NCI-H1694 (cell line): ENCODE data around the gene C15orf39.
"Not testable (repeated sequence)": the region's sequence is repeated elsewhere in the genome, so short reads cannot be mapped to it uniquely, and the experiment has no call there.

ENCODE experiments used
- DNase-seq: peaks from one replicate; lab custom pipeline; 2025; lab: John Stamatoyannopoulos, UW

The C15orf39 gene

DNA sequence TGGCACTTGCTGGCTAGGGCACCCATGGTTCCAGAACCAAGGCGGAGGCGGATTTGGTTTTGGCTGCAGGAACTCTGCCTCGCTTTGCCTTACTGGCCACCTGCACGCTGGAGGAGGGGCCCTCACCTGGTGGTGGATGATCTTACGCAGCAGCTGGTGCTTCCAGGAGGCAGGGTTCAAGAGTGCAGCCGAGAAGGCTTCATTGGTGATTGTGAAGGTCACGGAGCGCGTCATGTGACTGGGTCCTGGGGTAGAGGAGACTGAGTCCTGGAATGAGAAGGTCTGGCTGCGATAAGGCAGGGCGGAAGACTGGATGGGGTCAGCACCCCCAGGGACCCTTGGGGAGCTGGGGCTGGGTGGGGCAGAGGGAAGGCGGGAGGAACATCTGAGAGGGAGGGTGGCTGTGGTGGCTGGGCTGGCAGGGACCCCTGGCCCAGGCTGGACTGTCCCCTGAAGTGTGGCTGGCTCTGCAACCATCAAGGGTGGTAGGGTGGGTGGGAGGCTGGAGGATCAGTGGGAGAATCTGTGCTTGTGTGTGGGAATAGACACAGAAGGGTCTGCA, 30.7 kb downstream of the C15orf39 start:
- DNase-seq = no peak

DNA sequence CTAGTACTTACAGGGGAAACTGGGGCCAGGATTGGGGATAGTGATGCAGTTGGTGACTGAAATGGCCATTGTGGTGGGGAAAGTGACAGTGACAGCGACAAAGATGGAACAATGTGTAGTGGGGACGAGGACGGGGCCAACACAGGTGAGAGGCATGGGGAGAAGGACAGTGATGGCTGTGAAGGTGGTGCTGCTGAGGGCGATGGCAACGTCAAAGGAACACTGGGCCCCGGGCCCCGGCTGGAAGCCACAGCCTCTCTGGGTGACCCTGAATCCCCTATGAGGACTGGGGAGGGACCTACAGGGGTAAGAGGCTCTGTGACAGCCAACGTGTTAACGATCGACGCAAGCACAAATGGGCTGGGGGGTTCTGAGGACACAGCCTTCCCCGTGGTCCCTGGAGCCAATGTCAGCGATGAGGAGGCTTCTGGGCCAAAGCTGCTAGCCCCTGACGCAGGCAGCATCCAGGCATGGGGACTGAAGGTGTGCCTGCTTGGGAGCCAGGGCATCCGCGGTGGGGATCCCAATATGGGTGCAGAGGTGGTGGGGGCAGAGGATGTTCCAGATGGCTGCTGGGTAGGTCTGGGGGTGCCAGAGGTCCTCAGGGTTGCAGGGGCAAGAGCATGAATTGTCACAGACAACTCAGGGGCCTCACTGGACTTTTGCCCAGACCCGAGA, 31.3 kb downstream of the C15orf39 start:
- no peak for DNase-seq

DNA sequence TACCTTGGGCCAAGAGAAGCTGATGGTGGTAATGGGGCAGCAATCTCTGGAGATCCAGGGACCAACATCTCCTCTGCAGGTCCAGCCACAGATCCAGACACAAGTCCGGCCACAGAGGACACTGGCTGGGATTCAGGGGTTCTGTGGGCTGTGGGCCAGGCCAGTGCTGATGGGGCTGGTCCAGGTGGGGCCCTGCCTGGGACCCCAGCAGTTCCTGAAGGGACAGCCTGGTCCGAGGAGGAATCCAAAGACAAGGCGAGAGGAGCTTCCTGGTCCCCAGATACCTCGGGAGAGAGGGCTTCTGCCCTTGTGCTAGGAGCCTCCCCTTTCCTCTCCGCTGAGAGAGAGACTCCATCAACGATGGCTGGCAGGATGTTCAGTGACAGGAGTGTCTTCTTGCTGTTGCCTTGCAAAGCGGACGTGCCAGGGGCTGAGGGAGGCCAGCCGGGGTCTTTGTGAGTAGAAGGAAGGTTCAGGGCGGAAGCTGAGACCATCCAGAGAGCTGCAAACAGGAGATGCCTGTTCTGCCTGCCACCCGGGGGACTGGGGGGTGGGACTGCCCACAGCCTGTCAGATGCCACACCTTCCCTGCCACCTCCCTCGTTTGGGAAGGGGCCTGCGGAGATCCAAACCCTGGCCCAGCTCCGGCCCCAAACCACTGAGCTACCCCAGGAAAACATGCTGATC, 32.0 kb downstream of the C15orf39 start:
- no peak for DNase-seq

DNA sequence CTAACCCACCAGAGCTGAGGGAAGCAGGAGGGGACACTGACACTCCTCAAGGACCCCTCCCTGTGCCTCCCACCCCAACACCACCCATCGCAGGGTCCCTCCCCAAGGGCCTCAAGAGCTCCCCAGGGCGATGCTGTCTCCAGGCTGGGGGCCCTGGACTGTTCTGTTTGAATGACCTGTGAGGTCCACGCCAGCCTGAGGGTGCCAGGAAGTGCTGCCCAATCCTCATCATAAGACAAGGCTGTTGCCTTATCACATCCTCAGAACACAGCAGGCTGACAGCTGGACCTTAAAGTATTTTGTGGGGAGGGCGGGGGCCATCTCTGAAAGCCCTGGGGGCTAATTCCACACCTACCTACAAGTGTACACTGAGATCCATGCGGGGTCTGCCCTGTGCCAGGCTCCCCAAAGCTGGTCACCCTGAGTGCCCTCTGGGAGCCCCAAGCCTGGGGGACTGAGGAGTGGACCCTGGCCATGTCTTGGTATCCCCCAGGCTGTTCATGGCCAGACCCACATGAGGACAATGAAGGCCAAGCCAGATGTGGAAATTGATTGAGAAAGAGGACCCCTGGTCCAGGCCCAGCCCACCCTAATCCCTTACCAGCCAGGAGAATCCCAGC, 32.6 kb downstream of the C15orf39 start:
- DNase-seq = no peak

DNA sequence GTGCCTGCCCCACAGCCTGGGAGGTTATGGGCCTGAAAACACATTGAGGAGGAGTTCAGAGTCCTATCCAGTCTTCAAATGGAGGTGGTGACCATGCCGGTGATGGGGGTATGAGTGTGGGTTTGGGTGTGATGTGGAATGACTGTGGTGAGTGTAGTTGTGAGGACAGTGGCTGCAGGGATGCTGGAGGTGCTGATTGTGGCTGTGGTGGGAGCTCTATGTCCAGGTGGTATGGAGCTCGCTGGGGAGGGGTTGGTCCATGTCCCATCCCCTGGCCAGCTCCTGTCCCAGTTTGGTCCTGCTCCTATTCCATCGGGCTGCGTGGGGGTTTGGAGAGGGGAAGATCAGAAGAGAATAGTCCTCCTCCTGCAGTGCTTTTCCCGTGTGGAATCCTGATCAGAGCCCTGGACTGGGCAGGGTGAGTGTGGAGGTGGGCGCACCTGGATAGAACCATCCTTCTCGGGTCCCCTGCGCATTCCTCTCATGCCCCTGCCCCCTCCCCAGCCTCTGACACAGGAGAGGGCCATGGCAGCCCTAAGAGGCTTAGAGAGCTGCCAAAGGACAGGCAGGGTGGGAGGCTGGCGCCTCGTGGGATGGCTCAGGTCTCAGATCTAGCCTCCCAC, 33.5 kb downstream of the C15orf39 start:
- no peak for DNase-seq

DNA sequence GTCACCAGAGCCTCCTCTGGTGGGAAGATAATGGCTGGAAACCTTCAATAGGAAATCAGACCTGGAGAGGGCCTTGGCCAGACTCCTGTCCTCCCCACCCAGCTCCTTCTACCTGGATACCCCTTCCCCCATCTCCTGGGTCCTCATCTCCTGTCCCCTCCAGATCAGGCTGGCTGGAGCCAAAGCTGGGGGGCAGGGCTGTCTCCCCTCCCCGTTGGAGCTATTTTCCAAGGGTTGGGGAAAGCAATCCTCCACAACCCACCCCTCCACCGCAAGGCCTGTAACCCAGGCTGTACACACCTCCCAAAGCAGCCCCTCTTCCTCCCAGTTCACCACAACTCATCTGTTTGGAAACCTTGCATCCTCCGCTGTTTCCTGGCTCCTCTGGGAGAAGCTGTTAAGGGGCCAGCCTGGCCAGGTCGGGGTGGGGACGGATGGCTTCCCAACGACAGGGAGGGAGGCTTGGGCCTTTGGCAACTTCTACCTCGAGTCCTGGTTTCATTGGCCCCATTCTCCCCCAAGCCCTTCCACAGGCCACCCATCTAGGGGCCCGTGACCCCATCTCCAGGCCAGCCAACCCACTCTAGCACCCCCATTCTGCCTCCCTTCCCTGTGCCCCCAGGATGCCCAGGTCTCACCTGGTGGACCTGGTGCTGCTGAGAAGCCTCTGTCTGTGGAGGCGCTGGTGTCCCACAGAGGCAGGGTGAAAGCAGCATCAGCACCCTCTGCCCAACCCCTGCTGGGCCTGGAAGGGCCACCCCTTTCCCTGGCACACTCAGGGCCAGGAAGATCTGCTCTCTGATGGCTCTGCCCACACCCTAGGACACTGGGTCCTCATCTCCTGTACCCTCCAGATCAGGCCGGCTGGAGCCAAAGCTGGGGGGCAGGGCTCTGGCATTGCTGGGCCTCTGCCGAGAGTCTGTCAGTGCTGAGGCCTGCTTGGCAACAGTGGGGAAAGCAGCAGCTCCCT, 34.4 kb downstream of the C15orf39 start:
- DNase-seq = no peak

DNA sequence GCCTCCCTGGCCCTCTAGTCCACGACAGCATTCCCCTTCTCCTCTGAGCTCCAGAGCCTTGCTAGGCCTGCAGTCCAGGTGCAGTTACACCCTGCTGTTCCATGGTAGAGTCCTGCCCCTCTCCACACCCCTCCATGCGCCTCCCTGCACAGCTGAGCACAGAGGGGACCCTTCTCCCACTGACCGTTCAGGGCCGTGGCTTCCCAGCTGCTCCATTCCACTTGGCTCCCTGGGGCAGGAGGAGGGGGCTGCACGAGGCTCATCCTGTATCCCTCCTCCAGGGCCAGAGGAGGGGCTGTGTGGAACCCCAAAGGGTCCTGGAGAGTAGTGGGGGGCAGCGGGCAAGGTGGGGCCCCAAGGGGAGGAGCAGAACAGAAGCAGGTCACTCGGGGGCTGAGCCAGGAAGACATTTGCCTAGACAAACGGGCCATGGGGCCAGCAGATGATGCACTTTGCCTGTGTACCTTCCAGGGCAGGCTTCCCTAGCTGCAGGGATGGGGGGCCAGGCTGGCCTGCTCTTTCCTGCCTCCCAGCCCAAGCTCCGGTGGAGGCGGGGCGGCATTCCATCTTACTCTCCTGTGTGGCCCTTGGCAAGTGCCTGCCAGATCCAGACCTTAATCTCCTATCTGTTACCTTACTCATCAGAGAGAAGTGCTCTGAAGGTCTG, 35.8 kb downstream of the C15orf39 start:
- DNase-seq = no peak

DNA sequence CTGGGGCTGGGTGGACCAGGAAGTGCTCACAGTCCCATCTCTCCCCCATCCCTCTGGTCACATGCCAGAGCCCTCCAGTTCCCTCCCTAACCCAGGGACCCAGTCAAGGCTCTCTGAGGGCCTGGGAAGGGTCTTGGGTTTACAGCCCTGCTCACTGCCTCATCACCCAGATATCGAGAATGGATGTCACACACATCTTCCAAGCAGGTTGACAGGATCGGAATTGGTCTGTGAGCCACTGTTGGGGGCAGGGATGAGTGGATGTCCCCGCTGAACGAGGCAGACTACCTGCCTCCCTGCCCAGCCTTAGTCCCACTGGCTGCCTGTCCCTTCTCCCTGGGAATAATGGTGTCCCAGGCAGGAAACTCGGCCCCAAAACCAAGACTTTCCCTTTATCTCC, 36.5 kb downstream of the C15orf39 start:
- no peak for DNase-seq

DNA sequence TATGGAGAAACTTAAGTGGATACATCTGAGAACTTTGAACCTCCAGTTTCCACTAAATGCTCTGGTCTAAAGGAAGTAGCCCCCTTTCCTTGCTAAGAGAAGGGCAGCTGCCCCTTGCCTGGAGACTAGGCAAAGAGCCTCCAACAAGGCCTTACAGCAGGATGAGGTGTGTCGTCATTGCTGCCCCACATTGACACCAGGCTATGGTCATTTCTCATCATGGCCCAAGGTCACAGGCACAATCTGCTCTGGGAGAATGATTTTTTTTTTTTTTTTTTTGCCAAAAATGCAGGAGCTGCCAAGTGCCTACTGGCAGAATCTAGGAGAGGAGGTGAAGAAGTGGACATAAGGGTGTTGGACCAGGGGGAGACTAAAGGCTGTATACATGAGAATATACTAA, 44.1 kb downstream of the C15orf39 start:
- not testable (repeated sequence) for DNase-seq

DNA sequence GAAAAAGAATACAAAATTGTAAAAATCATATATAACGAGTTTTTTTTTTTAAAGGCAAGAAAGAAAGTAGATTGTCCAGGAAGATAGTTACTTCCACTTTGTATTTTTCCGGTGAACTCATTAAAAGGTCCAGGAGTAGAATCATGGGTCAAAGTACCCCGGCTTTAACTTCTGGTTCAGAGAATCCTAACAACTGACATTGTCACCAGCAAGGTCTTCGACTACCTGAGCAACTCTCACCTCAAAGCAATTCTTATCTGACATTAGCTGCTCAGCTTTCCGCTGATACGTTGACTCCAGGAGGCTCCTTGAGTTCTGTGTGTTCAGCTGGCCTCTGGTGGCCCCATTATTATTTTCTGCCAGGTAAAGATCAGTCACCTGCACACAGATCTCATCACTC, 47.3 kb downstream of the C15orf39 start:
- DNase-seq = not testable (repeated sequence)

DNA sequence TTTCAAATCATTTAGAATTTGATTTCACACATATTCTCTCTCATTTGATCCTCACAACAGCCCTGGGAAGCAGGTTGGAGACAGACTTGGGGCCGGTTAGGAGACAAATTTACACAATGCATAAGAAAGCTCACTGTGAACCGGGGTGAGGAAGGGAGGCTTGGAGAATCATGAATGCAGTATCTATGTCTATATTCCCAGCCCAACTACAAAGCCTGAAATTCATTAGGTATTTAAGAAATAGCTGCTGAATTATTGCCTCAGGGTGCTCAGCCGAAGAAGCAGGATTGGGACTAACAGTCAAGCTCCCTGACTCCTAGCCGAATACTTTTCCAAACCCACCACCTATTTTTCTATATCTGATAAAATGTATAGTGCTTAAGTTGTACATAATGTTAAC, 48.0 kb downstream of the C15orf39 start:
- DNase-seq = no peak

DNA sequence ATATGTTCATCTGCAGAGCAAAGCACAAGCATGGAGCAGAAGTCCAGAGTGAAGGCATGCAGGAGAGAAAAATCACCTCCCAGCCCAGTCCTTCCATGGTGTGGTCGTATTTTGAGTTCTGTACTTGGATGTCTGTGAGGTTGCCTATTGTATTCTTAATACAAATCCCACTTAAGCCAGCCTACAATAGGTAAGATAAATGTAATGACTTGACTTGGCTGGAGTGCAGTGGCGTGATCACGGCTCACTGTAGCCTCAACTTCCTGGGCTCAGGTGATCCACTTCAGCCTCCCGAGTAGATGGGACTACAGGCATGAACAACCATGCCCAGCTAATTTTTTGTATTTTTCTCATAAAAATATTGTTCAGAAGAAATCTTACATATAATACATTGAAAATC, 49.7 kb downstream of the C15orf39 start:
- DNase-seq = not testable (repeated sequence)

DNA sequence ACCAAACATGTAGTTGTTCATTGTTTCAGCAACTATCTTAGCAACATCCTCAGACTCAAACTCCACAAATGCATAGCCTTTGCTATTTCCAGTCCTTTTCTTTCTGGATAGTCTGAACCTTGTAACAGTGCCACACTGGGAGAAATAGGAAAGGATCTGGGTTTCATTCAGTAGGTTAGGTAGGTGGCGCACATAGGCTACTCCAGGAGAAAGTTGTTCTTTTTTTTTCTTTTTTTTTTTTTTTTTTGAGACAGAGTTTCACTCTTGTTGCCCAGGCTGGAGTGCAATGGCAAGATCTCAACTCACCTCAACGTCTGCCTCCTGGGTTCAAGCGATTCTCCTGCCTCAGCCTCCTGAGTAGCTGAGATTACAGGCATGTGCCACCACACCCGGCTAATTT, 50.6 kb downstream of the C15orf39 start:
- DNase-seq = not testable (repeated sequence)

DNA sequence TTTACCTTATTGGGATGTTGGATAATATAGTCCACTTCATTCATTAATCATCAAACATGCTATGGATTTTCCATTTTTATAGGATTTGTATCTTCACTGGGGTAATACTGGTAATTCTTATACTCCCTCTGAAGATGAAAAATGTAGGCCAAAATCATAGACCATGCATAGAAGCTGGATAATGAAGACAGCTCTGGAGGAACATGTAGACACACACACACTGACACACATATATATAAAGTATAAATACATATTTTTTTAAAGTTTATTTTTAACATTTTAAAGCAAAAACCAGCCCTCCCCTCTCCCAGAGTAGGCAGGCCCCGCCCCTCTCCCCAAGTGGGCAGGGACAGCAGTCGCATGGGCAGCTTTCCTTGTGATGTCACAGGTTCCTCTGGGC, 56.4 kb downstream of the C15orf39 start, which contains the start of gene GOLGA6C:
Gene GOLGA6C, plus strand, starts transcription at position 301 of the 400 bp plus-strand sequence. CDS start 265 bp downstream, outside the sequence.
- not testable (repeated sequence) for DNase-seq

DNA sequence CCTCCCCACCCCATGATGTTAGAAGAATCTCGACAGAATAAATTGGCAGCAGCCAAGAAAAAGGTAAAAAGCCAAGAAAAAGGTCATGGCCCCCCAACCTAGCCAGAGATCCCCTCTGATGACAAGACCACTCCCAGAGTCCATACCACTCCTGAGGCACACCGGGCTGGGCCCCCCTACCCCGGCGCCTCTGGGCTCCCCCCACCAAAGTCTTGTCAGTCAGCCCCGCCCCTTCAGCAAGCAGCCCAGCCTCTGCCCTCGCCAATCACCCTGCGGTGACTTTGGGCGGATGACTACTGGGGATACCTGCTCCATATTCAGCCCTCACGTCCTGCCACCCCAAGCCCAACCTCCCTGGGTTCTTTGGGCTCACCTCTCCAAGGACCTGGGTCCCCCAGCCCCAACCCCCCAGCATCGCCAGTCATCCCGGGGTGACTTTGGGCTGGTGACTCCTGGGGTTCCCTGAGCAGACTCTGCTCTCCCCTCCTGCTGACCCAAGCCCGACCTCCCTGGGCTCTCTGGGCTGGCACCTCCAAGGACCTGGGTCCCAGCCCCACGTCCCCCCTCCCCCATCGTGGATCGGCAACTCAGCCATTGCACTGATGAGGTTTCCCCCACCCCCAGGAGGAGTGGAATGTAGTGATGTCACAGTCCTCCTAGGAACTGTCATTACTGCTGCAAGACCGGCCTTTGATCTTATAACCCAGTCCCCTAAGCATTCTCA, 57.1 kb downstream of the C15orf39 start:
- not testable (repeated sequence) for DNase-seq

DNA sequence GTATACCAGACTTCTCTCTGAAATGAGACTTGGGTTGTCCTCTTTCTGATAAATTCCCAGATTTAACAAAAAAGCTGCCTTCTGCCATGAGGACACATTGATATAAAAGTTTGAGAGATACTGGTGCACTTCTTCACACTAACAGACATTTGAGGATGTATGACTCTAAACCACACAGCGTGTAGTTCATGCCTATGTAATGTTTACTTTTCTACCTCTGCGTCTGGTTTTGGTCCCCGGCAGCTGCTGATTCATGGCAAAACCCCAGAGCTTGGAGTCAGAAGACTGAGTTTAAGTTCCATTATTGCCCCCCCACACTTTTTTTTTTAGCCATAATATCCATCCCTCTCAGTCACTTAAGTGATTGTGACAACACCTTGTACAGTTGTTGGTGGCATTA, 58.2 kb downstream of the C15orf39 start:
- not testable (repeated sequence) for DNase-seq
